ENCODE measurements around the gene PAF1. TPM values are rescaled to one million over a fixed set of nuclear protein-coding genes. Genes with fewer than 3 reads are reported as not detected.

The PAF1 gene
- total and polyA plus RNA-seq, 2 of the 13 experiments (the other 11 are each of a cell fraction or from before 2014, with no cell fraction given) = 30.2 to 31.1 TPM

GRCh38 chr19:39412100-39412866, 21.4 kb upstream of the PAF1 start, which contains the start of gene PLEKHG2 (continued):
- TF ChIP-seq GZF1 (CRISPR knock-in tag; IDR thresholded peaks at IDR 0.05) (no peak), NR2F2 (IDR thresholded peaks at IDR 0.05; ENCODE audit: borderline replicate concordance, low read depth) (peak; percentile 65; the same call in 1 of the 2 replicates), KLF15 (CRISPR knock-in tag; IDR thresholded peaks at IDR 0.05; ENCODE audit: borderline replicate concordance) (no peak), GATAD1 (CRISPR knock-in tag; IDR thresholded peaks at IDR 0.05) (no peak; the same call in 1 of the 2 replicates), ZNF180 (CRISPR knock-in tag; IDR thresholded peaks at IDR 0.05; ENCODE audit: borderline replicate concordance, low read depth) (no peak), PHB2 (IDR thresholded peaks at IDR 0.05; ENCODE audit: partially characterized antibody) (no peak), ZFYVE20 (CRISPR knock-in tag; IDR thresholded peaks at IDR 0.05; ENCODE audit: borderline replicate concordance, low read depth) (no peak), ZNF772 (CRISPR knock-in tag; IDR thresholded peaks at IDR 0.05) (no peak), CREBL2 (CRISPR knock-in tag; IDR thresholded peaks at IDR 0.05; ENCODE audit: borderline replicate concordance) (no peak), FOSL2 (CRISPR knock-in tag; IDR thresholded peaks at IDR 0.05) (peak; percentile 64), ZFP62 (CRISPR knock-in tag; IDR thresholded peaks at IDR 0.05) (no peak), ARHGAP35 (CRISPR knock-in tag; IDR thresholded peaks at IDR 0.05; ENCODE audit: borderline replicate concordance) (0 out of 2 replicates have a peak, but pooled peaks have one; percentile 38), ZNF572 (CRISPR knock-in tag; IDR thresholded peaks at IDR 0.05) (no peak), ASH2L (IDR thresholded peaks at IDR 0.05; ENCODE audit: insufficient read length, low read depth, low read length) (peak; percentile 19), ZGPAT (CRISPR knock-in tag; IDR thresholded peaks at IDR 0.05) (peak; percentile 85), ZFAT (CRISPR knock-in tag; conservative IDR thresholded peaks at IDR 0.05) (no peak), ZNF580 (CRISPR knock-in tag; IDR thresholded peaks at IDR 0.05; ENCODE audit: borderline replicate concordance, low read depth) (peak; percentile 77; the same call in 1 of the 2 replicates), ZNF709 (CRISPR knock-in tag; IDR thresholded peaks at IDR 0.05) (no peak), MED1 (CRISPR knock-in tag; IDR thresholded peaks at IDR 0.05) (peak; percentile 56), KMT2A (CRISPR knock-in tag; IDR thresholded peaks at IDR 0.05) (no peak), SRSF4 (IDR thresholded peaks at IDR 0.05; ENCODE audit: low read depth, low read length, poor library complexity, severe bottlenecking) (no peak), YEATS4 (CRISPR knock-in tag; IDR thresholded peaks at IDR 0.05; ENCODE audit: borderline replicate concordance) (no peak; the same call in 1 of the 2 replicates)
- TF ChIP-seq, protein P1, sequence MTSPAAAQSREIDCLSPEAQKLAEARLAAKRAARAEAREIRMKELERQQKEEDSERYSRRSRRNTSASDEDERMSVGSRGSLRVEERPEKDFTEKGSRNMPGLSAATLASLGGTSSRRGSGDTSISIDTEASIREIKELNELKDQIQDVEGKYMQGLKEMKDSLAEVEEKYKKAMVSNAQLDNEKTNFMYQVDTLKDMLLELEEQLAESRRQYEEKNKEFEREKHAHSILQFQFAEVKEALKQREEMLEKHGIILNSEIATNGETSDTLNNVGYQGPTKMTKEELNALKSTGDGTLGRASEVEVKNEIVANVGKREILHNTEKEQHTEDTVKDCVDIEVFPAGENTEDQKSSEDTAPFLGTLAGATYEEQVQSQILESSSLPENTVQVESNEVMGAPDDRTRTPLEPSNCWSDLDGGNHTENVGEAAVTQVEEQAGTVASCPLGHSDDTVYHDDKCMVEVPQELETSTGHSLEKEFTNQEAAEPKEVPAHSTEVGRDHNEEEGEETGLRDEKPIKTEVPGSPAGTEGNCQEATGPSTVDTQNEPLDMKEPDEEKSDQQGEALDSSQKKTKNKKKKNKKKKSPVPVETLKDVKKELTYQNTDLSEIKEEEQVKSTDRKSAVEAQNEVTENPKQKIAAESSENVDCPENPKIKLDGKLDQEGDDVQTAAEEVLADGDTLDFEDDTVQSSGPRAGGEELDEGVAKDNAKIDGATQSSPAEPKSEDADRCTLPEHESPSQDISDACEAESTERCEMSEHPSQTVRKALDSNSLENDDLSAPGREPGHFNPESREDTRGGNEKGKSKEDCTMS (CRISPR knock-in tag; conservative IDR thresholded peaks at IDR 0.05) = no peak
- TF ChIP-seq, protein P2, sequence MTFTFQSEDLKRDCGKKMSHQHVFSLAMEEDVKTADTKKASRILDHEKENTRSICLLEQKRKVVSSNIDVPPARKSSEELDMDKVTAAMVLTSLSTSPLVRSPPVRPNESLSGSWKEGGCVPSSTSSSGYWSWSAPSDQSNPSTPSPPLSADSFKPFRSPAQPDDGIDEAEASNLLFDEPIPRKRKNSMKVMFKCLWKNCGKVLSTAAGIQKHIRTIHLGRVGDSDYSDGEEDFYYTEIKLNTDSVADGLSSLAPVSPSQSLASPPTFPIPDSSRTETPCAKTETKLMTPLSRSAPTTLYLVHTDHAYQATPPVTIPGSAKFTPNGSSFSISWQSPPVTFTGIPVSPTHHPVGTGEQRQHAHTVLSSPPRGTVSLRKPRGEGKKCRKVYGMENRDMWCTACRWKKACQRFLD (CRISPR knock-in tag; IDR thresholded peaks at IDR 0.05; ENCODE audit: borderline replicate concordance) = no peak

All from HepG2 (cell line).